Measurements from ENCODE around the gene WDR33. TPM values are rescaled to one million over a fixed set of nuclear protein-coding genes. Genes with fewer than 3 reads are reported as not detected.

Gene WDR33
- total RNA-seq, 4 donors from 2014 or later, result 42.3 to 53.2 (median 45.8) TPM

GRCh38 chr2:127820080-127820668 is 9.2 kb upstream of the WDR33 start:
- no peak for TF ChIP-seq CTCF (IDR thresholded peaks at IDR 0.05; ENCODE audit: low read depth)

GRCh38 chr2:127818794-127819425 is 7.9 kb upstream of the WDR33 start:
- TF ChIP-seq CTCF (IDR thresholded peaks at IDR 0.05; ENCODE audit: low read depth), result no peak

- no peak for TF ChIP-seq CTCF (IDR thresholded peaks at IDR 0.05; ENCODE audit: low read depth)
Measured at GRCh38 chr2:127818241-127818640, 7.3 kb upstream of the WDR33 start.

GRCh38 chr2:127814677-127815076 is 3.7 kb upstream of the WDR33 start:
- TF ChIP-seq CTCF (IDR thresholded peaks at IDR 0.05; ENCODE audit: low read depth), result no peak

- TF ChIP-seq CTCF (IDR thresholded peaks at IDR 0.05; ENCODE audit: low read depth), result no peak
Measured at GRCh38 chr2:127811397-127812321, 688 bp upstream of the WDR33 start.

- TF ChIP-seq CTCF (IDR thresholded peaks at IDR 0.05; ENCODE audit: low read depth), result no peak
Measured at GRCh38 chr2:127810156-127810618, 784 bp downstream of the WDR33 start.
